GM13976 (cell line): Measurements from ENCODE around the gene MAP2K5.

Experiments used
- DNase-seq: peaks from one replicate; pipeline ENCODE4 v3.0.0; 2012; ENCODE audit warnings: low spot score
- in situ Hi-C: fragments of 300-500 bp; cut with MboI; formaldehyde crosslinking; loops from one replicate; pipeline ENCODE4 v1.12.0; 2022; ENCODE audit warnings: low sequenced_read_pairs, mixed read lengths, inconsistent platforms; ENCODE audit not compliant: unreplicated experiment
- TF ChIP-seq, protein P1 (sequence below): IDR thresholded peaks from 2 replicates; pipeline ENCODE4 v1.5.1; 2012; ENCODE audit warnings: borderline replicate concordance, mild to moderate bottlenecking; ENCODE audit not compliant: insufficient read depth; ENCODE audit errors: extremely low read depth, missing control alignments, control extremely low read depth

MAP2K5 gene

DNA sequence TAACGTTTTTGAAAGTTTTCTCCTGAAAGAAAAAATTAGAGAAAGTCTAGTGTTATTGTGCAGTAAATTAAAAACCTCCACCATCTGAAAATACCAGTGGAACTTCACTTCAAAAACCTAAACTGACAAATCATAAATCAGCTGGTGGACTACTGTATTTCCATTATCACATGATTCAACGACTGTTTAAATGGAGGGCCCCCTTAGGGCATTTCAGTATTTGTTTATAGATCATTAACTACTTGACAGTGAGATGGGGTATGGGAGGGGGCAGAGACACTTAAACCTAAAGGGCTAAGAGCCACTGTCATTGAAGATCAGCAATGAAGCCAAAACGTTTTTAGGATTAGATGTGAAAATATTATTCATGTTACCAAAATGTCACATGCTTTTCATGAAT is 30.4 kb upstream of the MAP2K5 start:
- TF ChIP-seq, protein P1, sequence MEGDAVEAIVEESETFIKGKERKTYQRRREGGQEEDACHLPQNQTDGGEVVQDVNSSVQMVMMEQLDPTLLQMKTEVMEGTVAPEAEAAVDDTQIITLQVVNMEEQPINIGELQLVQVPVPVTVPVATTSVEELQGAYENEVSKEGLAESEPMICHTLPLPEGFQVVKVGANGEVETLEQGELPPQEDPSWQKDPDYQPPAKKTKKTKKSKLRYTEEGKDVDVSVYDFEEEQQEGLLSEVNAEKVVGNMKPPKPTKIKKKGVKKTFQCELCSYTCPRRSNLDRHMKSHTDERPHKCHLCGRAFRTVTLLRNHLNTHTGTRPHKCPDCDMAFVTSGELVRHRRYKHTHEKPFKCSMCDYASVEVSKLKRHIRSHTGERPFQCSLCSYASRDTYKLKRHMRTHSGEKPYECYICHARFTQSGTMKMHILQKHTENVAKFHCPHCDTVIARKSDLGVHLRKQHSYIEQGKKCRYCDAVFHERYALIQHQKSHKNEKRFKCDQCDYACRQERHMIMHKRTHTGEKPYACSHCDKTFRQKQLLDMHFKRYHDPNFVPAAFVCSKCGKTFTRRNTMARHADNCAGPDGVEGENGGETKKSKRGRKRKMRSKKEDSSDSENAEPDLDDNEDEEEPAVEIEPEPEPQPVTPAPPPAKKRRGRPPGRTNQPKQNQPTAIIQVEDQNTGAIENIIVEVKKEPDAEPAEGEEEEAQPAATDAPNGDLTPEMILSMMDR = no peak
- no peak for DNase-seq
- in situ Hi-C loops = no loop called here

DNA sequence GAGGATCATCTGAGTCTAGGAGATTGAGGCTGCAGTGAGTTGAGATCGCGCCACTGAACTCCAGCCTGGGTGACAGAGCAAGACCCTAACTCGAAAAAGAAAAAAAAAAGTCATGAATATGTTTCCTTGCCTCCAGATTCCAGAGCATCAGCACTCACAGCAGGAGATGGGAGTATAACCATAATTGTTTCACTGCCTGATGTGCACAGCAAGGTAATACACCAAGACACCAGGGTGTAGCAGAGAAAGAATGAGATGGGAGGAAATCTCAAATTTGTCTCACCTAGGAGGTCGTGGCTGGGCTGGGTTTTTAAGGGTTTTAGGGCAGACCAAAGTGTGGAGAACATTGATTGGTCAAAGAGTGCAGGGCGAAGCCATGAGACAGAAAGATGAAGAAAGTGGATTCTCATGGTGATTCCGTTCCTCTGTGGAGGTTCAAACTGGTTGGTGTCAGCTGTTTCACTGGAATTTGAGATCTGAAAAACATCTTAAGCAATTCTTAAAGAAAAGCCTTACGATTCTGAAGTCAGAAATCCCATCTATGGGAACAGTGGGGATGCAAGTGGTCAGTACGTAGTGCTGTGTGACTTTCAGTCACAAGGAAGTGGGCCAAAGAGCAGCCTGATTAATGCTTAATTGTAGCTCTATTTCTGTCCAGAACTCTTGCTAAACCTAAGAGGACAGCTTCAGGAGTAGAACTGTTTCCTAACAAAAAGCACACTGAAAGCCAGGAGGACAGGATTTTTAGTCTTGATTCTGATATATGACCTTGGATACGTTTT is 29.4 kb upstream of the MAP2K5 start:
- TF ChIP-seq, protein P1 = no peak
- no peak for DNase-seq
- in situ Hi-C loops = no loop called here

DNA sequence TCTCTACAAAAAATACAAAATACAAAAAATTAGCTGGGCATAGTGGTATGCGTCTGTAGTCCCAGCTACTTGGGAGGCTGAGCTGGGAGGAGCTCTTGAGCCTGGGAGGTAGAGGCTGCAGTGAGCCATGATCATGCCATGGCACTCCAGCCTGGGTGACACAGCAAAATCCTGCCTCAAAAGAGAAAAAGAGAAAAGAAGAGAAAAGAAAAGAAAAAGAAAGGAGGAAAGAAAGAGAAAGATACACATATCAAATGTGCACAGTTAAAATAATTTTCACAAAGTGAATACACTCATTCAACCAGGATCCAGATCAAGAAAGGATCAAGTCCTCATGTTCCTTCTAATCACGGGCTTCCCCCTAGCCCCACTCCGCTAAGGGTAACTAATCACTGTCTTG is 27.4 kb upstream of the MAP2K5 start:
- in situ Hi-C loops = no loop called here
- TF ChIP-seq, protein P1 = no peak
- no peak for DNase-seq

DNA sequence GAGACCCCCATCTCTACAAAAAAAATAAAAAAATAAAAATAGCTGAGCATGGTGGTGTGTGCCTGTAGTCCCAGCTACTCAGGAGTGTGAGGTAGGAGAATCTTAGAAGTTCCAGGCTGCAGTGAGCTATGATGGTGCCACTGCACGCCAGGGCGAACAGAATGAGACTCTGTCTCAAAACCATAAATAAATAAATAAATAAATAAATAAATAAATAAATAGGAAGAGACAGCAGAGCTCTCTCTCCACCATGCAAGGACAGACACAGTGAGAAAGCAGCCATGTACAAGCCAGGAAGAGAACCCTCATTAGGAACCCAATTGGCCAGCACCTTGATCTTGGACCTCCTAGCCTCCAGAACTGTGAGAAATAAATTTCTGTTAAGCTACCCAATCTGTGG is 26.9 kb upstream of the MAP2K5 start:
- TF ChIP-seq, protein P1 = no peak
- in situ Hi-C loops = no loop called here
- no peak for DNase-seq

DNA sequence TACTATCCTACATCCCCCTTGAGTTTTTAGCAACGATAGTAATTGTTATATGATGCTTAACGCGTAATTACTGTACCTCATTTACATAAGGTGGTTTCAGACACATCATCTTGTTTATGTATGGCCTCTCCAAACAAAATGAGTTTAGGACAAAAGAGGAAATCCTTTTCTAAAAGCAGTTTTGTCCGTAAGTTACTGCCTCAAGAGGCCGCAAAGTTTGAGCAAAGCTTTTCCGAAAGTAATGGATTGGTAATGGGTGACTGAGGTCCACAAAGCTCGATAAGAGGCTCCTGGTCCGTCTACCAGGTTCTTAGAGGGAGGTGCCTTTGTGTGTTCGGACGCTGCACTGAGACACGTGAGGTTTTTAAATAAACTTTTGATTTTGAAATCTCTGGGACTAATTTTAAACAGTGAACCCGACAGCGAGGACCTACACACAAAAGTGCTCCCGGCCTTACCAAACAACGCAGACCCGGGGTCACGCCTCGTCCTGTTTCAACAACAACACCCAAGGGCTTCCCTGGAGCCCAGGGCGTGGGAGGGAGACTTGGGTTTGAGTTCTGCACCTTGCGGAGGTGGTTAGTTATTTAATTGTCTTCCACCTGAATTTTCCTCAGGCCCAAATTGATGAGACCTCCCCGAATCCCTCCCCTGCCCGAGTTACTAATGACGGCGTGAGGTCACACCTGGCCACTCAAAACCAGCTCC is 22.0 kb upstream of the MAP2K5 start:
- in situ Hi-C loops = no loop called here
- no peak for DNase-seq
- TF ChIP-seq, protein P1 = no peak

DNA sequence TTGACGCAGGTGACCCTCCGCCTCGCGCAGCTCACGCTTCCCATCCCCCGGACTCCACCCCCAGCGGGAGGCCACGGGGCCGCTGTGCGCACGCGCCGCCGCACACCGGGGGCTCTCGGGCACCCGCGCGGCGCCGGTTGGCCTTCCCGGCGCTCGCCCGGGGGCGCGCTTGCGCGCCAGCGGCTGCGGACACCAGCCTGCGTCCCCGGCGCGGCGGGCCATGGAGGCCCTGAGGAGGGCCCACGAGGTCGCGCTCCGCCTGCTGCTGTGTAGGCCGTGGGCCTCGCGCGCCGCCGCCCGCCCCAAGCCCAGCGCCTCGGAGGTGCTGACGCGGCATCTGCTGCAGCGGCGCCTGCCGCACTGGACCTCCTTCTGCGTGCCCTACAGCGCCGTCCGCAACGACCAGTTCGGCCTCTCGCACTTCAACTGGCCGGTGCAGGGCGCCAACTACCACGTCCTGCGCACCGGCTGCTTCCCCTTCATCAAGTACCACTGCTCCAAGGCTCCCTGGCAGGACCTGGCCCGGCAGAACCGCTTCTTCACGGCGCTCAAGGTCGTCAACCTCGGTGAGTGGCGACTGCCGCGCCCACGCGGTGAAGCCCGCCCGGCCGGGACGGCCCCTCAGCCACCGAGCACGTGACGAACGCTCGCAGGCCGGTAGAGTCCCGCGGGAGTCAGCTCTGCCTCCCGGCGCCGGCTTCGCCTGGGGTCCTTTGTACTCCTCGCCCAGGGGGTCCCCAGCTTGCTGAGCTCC is 21.3 kb upstream of the MAP2K5 start, which contains the start of gene C15orf61:
C15orf61 (plus strand) TSS at position 103 of the 754 bp plus-strand sequence; CDS start at position 221, 118 bp downstream.
- in situ Hi-C loops = no loop called here
- DNase-seq = peak; percentile 95
- TF ChIP-seq, protein P1 = peak; percentile 8
